NCI-H526 (cell line): ENCODE data around the gene AMPD3.
A peak's percentile ranks its signal among the peaks of the same experiment; 100 is the strongest.

Source experiments
- DNase-seq, 2 experiments: peaks; one replicate each; lab custom pipeline; 2025; lab: John Stamatoyannopoulos, UW

Gene AMPD3

GRCh38 chr11:10438458-10438857 lies 16.6 kb upstream of the AMPD3 start:
- no peak for DNase-seq

DNA sequence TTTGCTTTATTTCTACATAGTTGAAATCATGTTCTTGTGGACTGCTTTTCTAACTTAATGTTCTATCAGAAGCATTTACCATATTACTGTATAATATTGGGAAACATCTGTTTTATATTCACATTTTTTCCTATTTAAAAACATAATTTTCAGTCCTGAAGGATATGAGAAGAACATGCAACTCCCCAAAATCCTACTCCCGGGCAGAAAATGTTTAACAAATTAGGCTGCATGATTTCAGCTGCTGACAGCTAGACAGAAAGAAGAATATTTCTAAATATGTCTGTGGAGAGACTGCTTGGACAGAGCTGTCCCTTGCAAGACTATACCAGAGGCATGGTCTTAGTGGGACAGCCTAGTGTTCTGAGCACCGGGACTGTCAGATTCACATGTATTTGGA lies 15.7 kb upstream of the AMPD3 start:
- no peak for DNase-seq

DNA sequence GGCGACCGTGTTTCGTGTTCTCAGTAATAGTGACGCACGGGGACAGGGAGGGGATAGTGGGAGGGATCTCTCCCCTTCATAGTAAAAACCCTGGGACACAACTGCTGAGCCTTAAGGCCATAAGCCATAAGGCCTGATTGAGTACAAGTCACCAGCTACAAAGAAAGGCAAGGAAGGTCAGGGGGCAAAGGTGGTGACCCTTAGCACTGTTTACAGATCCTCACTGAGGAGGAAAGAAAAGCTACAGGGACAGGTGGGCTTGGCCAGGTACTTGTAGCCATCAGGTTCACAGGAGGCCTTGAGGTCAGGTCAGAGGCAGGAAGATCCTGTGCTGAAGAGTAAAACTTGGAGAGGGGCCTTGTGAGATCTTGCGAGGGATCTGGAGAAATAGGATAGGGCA lies 15.1 kb upstream of the AMPD3 start:
- no peak for DNase-seq

GRCh38 chr11:10440401-10440800 lies 14.7 kb upstream of the AMPD3 start:
- DNase-seq: peak; percentile 7 to 12

DNA sequence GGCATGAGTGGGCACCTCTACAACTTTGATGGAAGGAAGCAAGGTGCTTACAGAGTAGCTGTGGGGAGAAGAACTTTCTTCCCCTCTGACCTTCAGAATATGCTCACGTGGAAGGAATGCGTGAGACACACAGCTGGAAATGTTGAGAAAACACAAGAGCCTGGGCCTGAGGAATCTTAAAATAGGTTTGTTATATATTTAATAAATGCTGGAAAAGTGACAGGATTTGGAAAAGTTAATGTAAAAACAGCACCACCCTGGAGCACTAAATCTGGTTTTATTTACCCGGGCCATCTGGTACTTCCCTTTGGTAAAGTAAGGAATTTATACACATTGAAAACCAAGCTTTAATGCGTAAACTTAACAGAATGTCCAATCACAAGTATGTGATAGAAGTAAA lies 14.0 kb upstream of the AMPD3 start:
- DNase-seq: no peak

DNA sequence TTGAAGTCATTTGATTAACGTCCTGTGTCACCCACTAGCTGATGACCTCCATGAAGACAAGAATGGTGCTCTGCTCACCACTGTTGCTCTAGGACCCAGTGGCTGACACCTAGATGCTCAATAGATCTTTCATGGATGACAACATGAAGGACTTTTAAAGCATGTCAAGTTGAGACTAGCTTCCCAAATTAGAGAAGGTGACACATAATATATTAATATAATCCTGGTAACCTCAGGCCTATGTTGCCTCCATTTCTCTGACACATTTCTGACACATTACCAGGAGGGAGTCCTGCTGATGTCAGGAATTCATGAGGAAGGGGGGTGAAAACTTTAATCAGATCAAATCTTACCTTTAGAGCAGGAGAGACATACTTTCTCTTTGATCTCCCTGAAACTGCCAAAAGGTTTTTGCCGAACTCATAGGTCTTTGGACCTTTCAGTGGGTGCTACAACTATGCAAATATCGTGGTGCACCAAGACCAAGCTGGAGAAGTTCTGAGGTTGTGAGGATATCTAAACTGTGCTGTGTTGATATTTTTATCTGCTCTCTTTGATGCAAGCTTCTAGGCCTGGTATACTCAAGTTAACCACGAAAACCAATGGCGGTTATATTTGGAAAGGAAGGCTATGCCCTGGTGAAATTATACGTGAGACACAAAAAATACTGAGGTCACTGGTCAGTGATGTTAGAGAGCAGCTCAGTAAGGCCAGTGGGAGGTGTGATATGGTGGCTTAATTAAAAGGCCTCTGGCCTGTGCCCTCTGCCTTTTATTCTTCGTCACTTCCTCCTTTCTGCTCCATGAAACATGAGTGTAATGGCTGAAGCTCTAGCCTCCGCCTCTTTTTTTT lies 13.2 kb upstream of the AMPD3 start:
- DNase-seq: peak in 1 of 2 experiments; percentile 9

GRCh38 chr11:10443152-10443551 lies 11.9 kb upstream of the AMPD3 start:
- no peak for DNase-seq

GRCh38 chr11:10443721-10444235 lies 11.3 kb upstream of the AMPD3 start:
- no peak for DNase-seq

DNA sequence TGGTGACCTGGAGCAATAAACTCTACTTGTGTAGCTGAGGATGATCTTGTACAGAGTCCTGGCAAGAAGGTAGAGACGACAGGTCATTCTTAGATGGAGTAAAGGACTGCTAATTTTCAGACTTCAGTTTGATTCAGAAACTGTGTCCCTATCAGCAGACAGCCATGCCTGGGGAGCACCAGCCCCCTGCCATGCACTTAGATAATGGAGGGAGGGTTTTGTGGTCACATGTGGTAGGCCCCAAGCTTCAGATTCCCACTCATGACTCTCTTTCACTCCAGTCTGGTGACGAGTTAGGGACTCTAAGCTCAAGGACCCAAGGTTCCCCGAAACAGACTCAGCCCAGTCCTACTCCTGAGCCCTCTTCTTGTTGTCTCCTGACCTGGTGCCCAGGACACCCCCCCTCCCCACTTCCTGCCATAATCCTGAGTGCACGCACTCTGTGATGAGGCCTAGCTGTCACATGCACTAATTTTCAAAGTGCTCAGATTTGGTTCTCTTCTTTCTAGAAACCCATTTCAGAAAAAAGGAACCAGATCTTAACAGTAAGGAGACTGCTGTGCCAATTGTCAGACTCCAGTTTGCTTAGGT lies 10.2 kb upstream of the AMPD3 start:
- no peak for DNase-seq

DNA sequence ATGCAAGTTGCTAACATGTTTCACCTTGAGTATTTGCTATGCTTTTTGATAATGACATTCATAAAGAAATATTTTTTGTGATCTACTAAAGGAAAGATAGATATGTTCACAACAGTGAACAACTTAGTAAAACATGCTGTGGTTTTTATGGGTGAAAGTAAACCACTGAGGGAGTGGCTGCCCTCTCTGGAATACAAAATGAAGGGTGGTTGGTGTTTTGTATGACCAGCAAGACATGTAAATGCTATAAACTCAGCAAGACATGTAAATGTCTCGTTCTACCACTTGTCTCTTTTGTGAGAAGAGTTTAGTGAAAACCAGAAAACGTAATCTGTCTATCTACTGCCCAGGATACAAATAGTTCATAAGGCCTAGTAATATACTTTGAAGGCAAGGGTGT lies 7.6 kb upstream of the AMPD3 start:
- DNase-seq: no peak

DNA sequence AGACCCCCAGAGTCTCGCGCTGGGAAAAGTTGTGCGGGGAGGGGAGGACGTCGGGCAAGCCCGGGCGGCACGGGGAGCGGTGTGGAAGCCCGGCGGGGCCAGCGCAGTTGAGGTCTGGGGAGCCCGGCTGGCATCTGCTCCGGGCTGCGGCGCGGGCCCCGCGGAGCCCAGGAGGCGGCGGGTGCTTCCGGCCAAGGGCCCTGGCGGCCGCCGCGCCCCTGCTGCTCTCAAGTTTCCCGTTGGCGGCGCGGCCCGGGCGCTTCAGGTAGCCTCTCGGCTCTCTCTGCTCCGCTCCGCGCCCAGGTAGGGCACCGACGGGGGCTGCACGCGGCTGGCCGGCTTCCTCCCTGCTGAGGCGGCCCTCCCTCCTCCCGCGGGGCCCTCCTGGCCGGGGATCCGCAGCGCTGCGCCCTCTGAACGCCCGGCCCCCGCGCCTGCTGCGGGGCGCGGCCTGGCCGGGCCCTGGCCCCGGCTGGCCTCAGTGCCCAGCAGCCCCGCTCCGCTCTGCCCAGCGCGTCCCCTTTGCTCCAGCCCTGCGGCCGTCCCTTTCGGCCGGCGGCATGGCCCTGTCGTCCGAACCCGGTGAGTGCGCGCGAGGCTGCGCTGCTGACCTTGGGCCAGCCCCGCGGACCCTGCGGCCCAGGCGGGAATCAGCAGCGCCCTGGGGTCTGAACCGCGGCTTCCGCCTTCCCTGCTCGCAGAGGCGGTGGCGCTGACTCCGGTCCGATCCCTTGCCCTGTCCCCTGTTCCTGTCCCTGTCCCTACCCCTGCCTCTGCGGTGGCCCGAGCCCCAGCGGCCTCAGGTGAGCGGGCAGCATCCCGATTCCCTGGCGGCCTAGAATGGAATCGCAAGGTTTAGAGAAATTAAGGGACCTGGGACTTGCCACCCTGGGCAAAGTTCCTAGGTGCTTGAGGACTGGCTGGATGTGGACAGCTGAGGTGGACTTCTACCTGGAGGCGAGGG lies 4.3 kb upstream of the AMPD3 start:
- DNase-seq: peak; percentile 61 to 90

- peak; percentile 61 to 72 for DNase-seq
Observed at GRCh38 chr11:10451426-10452116, 3.5 kb upstream of the AMPD3 start.

DNA sequence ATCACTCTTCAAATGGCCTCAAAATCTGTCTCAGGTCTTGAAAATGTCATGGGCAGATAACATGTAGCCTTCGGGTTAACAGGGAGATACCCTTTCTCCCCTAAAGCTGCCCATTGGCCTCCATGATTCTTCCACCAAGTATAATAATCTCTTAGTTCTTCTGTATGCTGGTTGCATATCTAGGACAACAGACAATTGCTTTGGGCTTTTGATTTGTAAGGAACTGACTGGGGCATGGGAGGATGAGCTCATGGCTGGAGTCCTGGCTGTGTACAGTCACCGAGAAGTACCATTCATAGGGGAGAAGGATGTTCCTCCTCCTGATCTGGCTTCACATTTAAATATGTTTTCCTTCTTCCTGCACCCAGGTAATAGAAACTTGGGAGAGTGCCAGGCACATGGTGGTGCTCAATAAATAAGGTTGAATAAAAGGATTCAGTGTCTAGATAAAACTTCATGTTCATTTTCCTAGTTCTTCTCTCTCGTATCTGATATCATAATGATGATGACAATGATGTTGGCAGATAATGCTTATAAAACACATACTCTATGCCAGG lies 2.8 kb upstream of the AMPD3 start:
- DNase-seq: no peak

DNA sequence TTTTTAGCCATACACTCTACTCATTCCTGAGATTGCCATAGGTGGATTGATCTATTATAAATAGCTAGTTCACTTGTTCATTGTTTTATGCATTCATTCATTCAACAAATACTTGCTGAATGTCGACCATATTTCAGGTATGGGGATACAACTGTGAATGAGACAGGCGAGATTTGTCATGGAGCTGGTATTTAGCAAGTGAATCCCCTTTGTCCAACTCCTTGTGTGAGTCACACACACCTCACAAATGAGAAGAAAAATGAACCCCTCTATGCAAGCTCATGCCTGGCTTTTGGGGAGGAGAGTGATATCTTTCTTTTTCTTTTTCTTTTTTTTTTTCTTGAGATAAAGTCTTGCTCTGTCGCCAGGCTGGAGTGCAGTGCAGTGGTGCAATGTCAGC lies 1.8 kb upstream of the AMPD3 start:
- no peak for DNase-seq

DNA sequence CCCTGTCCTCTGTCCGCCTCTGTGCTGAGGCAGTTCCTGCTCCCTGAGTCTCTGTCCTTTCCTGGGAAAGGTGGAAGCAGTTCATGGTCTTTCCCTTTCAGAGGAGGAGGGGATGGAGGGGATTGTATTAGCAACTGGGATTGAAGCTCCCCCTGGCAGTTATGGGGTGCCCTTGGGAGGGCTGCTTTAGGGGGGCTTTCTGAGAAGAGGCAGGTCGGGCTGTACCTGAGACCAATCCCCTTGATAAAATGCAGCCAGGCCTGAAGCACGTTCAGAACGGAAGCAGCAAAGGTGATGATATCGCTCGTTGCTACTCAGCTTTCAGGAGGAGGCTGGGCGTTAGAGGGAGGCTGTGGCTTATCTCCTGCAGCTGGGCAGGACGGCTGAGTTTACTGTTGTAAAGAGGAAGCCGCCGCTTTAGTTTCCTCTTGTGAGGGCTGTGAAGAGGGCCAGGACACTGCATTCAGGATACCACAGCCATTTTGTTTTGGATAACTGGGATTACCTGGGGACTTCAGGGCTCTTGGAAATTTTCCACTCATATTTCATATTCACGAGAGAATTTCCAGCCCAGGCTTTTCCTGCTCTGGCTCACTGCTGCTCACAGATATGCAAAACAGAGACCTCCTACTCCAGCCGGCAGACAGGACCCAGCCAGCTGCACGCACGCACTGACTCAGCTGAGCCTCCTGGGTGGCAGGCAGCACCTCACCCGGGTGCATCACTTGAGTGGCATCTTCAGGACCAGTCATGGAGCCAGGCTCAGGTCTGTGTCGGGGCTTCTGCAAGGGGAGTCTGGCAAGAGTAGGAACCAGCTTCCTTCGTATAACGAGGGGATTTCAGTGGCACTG lies 798 bp downstream of the AMPD3 start:
- DNase-seq: peak; percentile 93 to 97

- DNase-seq: peak; percentile 6 to 63
Observed at GRCh38 chr11:10456519-10456918, 1.5 kb downstream of the AMPD3 start.

GRCh38 chr11:10457901-10458300 lies 2.8 kb downstream of the AMPD3 start:
- DNase-seq: no peak

DNA sequence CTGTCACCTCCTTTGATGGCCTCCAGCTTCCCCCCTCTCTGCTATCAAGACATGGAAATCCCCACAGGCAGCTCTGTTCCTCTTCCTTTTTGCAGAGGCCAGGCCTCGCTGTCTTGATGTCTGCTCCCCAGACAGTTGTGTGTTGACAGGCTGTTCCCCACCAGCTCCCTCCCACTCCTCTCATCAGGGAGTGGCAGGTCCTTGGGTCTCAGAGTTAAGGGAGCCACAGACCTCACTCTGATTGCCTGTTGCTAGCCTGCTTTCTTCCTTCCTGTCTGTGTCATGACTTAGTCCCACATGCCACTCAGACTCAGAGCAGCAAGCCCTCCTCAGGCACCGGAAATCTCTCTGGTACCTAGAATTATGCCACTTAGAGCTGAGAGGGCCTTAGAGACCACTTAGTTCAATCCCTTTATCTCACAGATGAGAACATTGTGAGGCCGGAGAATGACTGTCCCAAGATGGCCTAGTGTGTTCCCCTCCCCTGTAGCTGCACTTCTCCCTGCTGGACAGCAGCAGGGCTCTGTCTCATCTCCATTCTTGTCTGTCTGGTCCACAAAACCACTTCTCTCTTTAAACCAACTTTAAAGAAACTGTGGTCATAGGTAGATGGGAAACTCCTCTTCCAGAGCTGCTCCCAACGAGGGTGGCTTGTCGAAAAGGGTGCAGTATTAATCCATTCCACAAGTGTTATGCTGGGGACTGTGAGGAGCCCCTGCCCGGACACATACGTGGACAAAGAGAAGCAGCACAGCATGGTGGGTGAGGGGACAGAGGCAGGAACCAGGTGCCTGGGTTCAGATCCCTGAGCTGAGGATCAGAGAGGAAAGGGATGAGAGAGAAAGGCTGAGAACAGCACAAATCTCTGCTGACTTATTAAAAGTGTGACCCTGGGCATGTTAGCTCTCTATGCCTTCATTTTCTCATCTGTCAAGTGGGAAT lies 4.2 kb downstream of the AMPD3 start:
- DNase-seq: no peak

GRCh38 chr11:10460611-10461275 lies 5.7 kb downstream of the AMPD3 start:
- no peak for DNase-seq
